ENCODE data around the gene ERAL1.

DNA sequence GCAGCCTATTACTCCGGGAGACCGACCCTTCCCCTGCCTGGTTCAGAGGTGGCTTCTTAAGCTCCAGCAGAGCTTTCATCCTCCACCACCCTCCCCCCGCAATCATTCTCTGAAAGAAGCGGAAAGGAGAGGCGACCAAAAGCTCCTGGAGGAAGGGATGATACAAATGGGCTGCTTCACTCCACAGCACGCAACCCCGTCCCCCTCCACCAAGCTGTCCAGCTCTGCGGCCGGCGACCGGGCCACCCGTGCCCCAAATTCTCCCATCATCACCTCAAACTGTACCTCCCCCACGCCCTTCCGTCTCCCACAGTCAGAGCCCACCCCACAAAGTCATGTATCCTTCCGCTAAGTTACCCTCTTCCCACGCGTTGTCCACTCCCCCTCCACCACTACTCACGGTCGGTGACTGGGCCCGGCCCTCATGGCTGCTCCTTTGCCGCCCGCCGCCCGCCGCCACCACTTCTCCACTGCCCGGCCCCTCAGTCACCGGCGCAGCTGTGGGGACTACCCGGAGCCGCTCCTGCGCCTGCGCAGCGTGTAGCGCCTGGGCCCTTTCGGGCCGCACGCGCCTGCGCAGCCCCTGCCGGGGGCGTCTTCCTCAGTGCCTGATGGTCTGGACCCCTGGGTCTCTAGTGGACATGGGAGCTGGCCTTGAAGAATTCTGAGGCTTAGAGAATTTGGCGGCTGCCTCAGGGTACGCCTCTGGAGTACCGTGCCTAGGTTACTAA lies 12.4 kb upstream of the ERAL1 start, which contains the start of gene FAM222B:
- TF ChIP-seq, protein P1, sequence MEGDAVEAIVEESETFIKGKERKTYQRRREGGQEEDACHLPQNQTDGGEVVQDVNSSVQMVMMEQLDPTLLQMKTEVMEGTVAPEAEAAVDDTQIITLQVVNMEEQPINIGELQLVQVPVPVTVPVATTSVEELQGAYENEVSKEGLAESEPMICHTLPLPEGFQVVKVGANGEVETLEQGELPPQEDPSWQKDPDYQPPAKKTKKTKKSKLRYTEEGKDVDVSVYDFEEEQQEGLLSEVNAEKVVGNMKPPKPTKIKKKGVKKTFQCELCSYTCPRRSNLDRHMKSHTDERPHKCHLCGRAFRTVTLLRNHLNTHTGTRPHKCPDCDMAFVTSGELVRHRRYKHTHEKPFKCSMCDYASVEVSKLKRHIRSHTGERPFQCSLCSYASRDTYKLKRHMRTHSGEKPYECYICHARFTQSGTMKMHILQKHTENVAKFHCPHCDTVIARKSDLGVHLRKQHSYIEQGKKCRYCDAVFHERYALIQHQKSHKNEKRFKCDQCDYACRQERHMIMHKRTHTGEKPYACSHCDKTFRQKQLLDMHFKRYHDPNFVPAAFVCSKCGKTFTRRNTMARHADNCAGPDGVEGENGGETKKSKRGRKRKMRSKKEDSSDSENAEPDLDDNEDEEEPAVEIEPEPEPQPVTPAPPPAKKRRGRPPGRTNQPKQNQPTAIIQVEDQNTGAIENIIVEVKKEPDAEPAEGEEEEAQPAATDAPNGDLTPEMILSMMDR (conservative IDR thresholded peaks at IDR 0.05; ENCODE audit: low read depth in 2 of 2): no peak
- no peak for TF ChIP-seq EZH2 (IDR thresholded peaks at IDR 0.05; ENCODE audit: low read depth, unreplicated experiment)
- TF ChIP-seq, protein P2, sequence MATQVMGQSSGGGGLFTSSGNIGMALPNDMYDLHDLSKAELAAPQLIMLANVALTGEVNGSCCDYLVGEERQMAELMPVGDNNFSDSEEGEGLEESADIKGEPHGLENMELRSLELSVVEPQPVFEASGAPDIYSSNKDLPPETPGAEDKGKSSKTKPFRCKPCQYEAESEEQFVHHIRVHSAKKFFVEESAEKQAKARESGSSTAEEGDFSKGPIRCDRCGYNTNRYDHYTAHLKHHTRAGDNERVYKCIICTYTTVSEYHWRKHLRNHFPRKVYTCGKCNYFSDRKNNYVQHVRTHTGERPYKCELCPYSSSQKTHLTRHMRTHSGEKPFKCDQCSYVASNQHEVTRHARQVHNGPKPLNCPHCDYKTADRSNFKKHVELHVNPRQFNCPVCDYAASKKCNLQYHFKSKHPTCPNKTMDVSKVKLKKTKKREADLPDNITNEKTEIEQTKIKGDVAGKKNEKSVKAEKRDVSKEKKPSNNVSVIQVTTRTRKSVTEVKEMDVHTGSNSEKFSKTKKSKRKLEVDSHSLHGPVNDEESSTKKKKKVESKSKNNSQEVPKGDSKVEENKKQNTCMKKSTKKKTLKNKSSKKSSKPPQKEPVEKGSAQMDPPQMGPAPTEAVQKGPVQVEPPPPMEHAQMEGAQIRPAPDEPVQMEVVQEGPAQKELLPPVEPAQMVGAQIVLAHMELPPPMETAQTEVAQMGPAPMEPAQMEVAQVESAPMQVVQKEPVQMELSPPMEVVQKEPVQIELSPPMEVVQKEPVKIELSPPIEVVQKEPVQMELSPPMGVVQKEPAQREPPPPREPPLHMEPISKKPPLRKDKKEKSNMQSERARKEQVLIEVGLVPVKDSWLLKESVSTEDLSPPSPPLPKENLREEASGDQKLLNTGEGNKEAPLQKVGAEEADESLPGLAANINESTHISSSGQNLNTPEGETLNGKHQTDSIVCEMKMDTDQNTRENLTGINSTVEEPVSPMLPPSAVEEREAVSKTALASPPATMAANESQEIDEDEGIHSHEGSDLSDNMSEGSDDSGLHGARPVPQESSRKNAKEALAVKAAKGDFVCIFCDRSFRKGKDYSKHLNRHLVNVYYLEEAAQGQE (IDR thresholded peaks at IDR 0.05; ENCODE audit: unreplicated experiment): no peak
- TF ChIP-seq CREB1 (CRISPR knock-in tag; IDR thresholded peaks at IDR 0.05; ENCODE audit: low read depth): no peak
- TF ChIP-seq POLR2AphosphoS5 (IDR thresholded peaks at IDR 0.05; ENCODE audit: low read depth): peak; percentile 87
- TF ChIP-seq EZH2phosphoT487 (IDR thresholded peaks at IDR 0.05; ENCODE audit: unreplicated experiment): no peak
- TF ChIP-seq STAT1 (IDR thresholded peaks at IDR 0.05; ENCODE audit: unreplicated experiment): no peak
- TF ChIP-seq JUNB (IDR thresholded peaks at IDR 0.05; ENCODE audit: unreplicated experiment): no peak
- no peak for TF ChIP-seq ZNF114 (CRISPR knock-in tag; IDR thresholded peaks at IDR 0.05)
- no peak for TF ChIP-seq ZNF331 (CRISPR knock-in tag; IDR thresholded peaks at IDR 0.05; ENCODE audit: low read depth)
- TF ChIP-seq, protein P3, sequence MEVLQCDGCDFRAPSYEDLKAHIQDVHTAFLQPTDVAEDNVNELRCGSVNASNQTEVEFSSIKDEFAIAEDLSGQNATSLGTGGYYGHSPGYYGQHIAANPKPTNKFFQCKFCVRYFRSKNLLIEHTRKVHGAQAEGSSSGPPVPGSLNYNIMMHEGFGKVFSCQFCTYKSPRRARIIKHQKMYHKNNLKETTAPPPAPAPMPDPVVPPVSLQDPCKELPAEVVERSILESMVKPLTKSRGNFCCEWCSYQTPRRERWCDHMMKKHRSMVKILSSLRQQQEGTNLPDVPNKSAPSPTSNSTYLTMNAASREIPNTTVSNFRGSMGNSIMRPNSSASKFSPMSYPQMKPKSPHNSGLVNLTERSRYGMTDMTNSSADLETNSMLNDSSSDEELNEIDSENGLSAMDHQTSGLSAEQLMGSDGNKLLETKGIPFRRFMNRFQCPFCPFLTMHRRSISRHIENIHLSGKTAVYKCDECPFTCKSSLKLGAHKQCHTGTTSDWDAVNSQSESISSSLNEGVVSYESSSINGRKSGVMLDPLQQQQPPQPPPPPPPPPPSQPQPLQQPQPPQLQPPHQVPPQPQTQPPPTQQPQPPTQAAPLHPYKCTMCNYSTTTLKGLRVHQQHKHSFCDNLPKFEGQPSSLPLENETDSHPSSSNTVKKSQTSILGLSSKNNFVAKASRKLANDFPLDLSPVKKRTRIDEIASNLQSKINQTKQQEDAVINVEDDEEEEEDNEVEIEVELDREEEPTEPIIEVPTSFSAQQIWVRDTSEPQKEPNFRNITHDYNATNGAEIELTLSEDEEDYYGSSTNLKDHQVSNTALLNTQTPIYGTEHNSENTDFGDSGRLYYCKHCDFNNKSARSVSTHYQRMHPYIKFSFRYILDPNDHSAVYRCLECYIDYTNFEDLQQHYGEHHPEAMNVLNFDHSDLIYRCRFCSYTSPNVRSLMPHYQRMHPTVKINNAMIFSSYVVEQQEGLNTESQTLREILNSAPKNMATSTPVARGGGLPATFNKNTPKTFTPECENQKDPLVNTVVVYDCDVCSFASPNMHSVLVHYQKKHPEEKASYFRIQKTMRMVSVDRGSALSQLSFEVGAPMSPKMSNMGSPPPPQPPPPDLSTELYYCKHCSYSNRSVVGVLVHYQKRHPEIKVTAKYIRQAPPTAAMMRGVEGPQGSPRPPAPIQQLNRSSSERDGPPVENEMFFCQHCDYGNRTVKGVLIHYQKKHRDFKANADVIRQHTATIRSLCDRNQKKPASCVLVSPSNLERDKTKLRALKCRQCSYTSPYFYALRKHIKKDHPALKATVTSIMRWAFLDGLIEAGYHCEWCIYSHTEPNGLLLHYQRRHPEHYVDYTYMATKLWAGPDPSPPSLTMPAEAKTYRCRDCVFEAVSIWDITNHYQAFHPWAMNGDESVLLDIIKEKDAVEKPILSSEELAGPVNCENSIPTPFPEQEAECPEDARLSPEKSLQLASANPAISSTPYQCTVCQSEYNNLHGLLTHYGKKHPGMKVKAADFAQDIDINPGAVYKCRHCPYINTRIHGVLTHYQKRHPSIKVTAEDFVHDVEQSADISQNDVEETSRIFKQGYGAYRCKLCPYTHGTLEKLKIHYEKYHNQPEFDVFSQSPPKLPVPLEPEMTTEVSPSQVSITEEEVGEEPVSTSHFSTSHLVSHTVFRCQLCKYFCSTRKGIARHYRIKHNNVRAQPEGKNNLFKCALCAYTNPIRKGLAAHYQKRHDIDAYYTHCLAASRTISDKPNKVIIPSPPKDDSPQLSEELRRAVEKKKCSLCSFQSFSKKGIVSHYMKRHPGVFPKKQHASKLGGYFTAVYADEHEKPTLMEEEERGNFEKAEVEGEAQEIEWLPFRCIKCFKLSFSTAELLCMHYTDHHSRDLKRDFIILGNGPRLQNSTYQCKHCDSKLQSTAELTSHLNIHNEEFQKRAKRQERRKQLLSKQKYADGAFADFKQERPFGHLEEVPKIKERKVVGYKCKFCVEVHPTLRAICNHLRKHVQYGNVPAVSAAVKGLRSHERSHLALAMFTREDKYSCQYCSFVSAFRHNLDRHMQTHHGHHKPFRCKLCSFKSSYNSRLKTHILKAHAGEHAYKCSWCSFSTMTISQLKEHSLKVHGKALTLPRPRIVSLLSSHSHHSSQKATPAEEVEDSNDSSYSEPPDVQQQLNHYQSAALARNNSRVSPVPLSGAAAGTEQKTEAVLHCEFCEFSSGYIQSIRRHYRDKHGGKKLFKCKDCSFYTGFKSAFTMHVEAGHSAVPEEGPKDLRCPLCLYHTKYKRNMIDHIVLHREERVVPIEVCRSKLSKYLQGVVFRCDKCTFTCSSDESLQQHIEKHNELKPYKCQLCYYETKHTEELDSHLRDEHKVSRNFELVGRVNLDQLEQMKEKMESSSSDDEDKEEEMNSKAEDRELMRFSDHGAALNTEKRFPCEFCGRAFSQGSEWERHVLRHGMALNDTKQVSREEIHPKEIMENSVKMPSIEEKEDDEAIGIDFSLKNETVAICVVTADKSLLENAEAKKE (CRISPR knock-in tag; IDR thresholded peaks at IDR 0.05): no peak

Measured in GM23338 (cell line).